Globus pallidus (tissue), 1 donor: ENCODE data around the gene SH3TC2.
A peak's percentile ranks its signal among the peaks of the same experiment; 100 is the strongest.

ENCODE experiments used
- DNase-seq: peaks from one replicate; pipeline ENCODE4 v3.0.0-alpha.2; 2015; ENCODE audit warnings: low spot score

The SH3TC2 gene

GRCh38 chr5:148970228-148970627 is 92.6 kb downstream of the SH3TC2 start:
- DNase-seq: peak; percentile 31

DNA sequence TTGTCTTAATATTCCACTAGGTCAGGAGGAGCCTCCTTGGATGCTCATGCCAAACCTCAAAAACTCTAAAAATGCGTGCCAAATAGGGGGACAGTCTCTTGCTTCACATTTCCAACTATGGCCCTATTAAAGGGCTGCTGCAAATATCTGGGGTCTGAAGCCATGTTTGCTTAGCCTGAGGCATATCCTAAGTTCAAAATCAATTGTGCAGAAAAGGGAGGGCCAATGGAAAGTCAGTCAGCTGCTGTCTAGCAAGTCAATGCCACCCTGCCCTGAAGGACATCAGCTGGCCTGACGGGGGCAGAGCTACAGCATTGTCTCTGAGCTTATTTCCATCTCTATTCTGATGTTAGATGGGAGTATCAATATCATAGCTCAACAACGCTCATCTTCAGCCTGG is 93.6 kb downstream of the SH3TC2 start:
- DNase-seq: no peak

- DNase-seq: no peak
Measured at GRCh38 chr5:148968311-148968710, 94.6 kb downstream of the SH3TC2 start.

DNA sequence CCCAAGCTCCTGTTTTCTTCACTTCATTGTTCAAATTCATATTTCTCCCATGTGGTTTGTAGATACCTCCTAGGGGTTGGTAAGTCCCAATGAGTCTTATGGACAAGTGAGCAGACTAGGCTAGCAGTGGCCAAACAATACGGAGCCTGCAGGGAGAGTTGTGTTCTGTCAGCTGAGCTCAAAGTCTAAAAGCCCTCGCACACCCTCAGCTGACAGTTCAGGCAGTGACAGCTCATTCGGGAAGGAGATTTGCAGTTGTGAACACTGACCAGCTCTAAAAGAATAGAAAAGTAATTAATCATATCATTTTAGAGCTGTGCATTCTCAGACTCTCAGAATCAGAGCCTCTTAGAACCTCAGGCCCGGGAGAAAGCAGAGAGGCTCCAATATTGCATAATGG is 95.1 kb downstream of the SH3TC2 start:
- DNase-seq: no peak

GRCh38 chr5:148966938-148967337 is 95.9 kb downstream of the SH3TC2 start:
- no peak for DNase-seq

- DNase-seq: no peak
Measured at GRCh38 chr5:148966348-148966747, 96.5 kb downstream of the SH3TC2 start.

DNA sequence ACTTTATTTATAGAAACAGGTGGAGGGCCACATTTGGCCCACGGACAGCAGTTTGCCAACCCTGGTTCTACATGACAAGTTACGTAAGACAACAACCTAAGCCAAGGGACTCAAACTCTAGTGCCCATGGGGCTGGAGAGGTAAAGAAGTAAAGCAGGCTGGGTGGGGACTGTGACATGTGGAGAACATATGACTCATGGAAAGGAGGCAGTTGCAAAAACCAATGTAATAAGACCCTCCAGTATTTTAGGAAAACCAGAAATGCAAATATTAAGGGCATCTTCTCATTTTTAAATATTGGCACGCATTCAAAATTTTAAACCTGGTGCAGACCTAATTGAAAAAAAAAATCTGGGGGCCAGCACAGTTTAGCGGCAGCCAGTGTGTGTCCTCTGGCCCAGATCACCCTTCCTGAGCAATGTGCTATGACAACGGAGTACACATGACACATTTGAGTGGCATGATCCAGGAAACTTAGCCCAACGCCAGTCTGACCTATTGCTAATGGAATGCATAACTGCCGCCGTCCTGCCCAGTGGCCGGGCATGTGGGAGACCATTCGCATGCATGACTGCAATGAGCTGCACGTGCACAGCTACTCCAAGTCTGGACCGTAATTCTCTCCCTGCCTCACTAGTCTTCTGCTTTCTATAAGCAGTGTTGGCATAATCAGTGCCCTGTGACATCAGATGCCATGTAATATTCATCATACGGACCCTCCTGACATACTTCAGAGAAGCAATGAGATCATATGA is 97.2 kb downstream of the SH3TC2 start:
- no peak for DNase-seq

GRCh38 chr5:148963664-148964063 is 99.2 kb downstream of the SH3TC2 start:
- DNase-seq: peak; percentile 21

GRCh38 chr5:148962761-148963324 is 100.0 kb downstream of the SH3TC2 start:
- no peak for DNase-seq

- DNase-seq: no peak
Measured at GRCh38 chr5:148962200-148962550, 100.7 kb downstream of the SH3TC2 start.

GRCh38 chr5:148961261-148962199 is 101.3 kb downstream of the SH3TC2 start:
- no peak for DNase-seq

GRCh38 chr5:148960070-148960769 is 102.6 kb downstream of the SH3TC2 start:
- DNase-seq: no peak

DNA sequence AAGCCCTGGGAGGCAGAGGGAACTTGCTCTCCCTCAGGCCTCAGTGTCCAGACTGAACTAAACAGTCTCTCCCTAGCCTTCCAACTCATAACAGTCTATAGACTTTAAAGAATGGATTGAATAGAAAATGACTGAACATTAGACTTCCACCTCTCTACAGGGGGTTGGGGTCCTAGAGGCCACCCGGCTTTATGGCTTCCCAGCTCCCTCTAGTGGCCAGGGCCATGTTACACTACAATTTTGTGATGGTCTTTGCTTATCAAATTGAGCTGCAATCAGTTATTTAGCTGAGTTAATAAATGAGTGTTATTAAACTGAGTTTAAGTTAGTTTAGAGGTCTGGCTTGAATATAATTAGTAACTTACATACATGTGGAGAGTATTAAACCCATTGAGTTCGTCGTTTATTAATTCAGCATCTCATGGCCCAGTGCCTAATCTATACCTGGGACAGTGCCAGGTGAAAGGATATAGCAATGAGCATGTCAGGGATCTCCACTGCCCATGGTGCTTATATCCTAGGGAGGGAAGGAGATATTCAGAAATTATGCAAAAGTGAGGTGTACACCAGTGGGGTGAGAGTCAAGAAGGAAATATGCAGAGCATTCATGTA is 105.2 kb downstream of the SH3TC2 start:
- DNase-seq: no peak

- no peak for DNase-seq
Measured at GRCh38 chr5:148956477-148957385, 106.1 kb downstream of the SH3TC2 start.
